ENCODE data around the gene BMPR1A. TPM values are rescaled to one million over a fixed set of nuclear protein-coding genes. Genes with fewer than 3 reads are reported as not detected.

Gene BMPR1A
- total and polyA plus RNA-seq, 2 of the 4 experiments (the other 2 are of a cell fraction) = 15.9 to 93.7 TPM

DNA sequence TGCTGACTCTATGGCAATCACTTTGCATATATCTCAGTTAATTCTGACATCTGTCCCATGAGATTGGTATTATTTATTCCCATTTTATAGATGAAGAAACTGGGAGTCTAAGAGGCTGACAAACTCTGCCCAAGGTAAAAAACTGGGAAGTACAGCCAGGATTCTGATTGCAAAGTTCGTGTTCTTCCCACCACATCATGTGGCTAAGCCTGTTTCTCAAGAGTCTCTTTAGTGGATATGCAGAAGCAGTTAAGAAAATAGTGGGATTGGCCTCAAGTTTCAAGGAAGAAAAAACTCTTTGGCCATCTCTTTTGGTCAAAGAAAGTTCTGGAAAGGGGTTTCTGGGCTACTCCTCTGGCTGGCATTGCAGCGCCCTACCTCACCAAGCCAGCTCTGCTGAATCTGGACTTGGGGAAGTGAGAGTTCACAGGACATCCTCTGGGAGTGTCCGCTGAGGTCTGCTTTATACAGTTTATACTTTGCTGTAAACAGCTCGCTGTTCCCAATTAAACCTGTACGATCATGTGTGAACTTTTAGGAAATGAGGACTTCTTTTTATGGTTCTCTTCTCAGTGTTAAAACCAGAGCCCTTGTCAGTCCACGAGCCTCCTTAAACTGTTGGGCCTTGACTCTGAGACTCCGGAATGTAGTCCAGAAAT is 12.2 kb upstream of the BMPR1A start:
- Histone ChIP-seq H3K9ac (ENCODE audit: low read depth, low read length) (no peak overlapping the region), H3K4me3 (ENCODE audit: insufficient read depth, low read depth, low read length) (no peak overlapping the region), H3K9me1 (ENCODE audit: insufficient read depth, low read length) (peaks cover 3% of the 10 kb centered on the region; the same call in 1 of the 2 replicates), H4K8ac (ENCODE audit: low read depth in 2 of 2, low read length in 2 of 2) (no peak overlapping the region), H3K14ac (replicated peaks; ENCODE audit: low read depth, low read length) (no peak overlapping the region), H3K23ac (ENCODE audit: low read depth, low read length) (no peak overlapping the region), H2BK120ac (ENCODE audit: low read depth, low read length) (no peak overlapping the region), H3K27me3 (ENCODE audit: control insufficient read depth, insufficient read depth, low read length) (no peaks in the 10 kb centered on the region), H4K91ac (ENCODE audit: insufficient read depth, low read depth, low read length) (no peak overlapping the region), H3K56ac (ENCODE audit: extremely low read depth, insufficient read depth, low read length) (no peak overlapping the region), H3K18ac (ENCODE audit: low read depth, low read length) (no peak overlapping the region), H2BK20ac (ENCODE audit: low read depth, low read length) (no peak overlapping the region), H3K4ac (ENCODE audit: low read depth, low read length) (no peak overlapping the region), H4K20me1 (ENCODE audit: insufficient read depth, low read length) (no peaks in the 10 kb centered on the region), H2BK15ac (ENCODE audit: low read depth, low read length) (no peak overlapping the region), H2AK9ac (replicated peaks; ENCODE audit: low read depth, low read length, poor library complexity) (no peak overlapping the region), H3K27ac (ENCODE audit: insufficient read depth, low read length) (no peak overlapping the region), H3K4me1 (ENCODE audit: control insufficient read depth, insufficient read depth, low read length) (peaks cover 3% of the 10 kb centered on the region), H3K36me3 (ENCODE audit: control insufficient read depth, insufficient read depth, low read length) (no peaks in the 10 kb centered on the region), H3K4me2 (ENCODE audit: low read depth, low read length) (no peak overlapping the region), H3K9me3 (ENCODE audit: control insufficient read depth, insufficient read depth, low read length) (no peaks in the 10 kb centered on the region), H3K79me1 (ENCODE audit: low read depth in 1 of 2, low read length in 2 of 2) (no peaks in the 10 kb centered on the region; a peak in 2 of 4 replicates), H4K5ac (ENCODE audit: low read depth, low read length) (no peak overlapping the region), H2AFZ (replicated peaks; ENCODE audit: low read length, poor library complexity) (no peak overlapping the region), H2AK5ac (ENCODE audit: low read depth, low read length) (no peak overlapping the region), H2BK5ac (ENCODE audit: low read depth, low read length, poor library complexity, severe bottlenecking) (no peak overlapping the region)
- WGBS, 2 experiments (ENCODE audit: extremely low coverage in 2 of 2, insufficient read length in 1 of 2) = 83% methylated on average over 3 of the region's 7 CpGs; no CpG with 5 or more reads in 1 of the 2 experiments
- ChIA-PET POLR2A (ENCODE audit: unreplicated experiment) (no interaction called here), CTCF (no interaction called here)
- BruUV-seq (replicated peaks) = no TSS peak
- dilution Hi-C loops (cut with HindIII; ENCODE audit: low sequenced_read_pairs, unreplicated experiment) (no loop called here), in situ Hi-C loops (cut with MboI; ENCODE audit: low sequenced_read_pairs) (no loop called here), intact Hi-C loops (cut with micrococcal nuclease) (no loop called here)
- no peak for DNase-seq
- TF ChIP-seq RCOR1 (IDR thresholded peaks at IDR 0.05; ENCODE audit: insufficient replicate concordance, low read length) (no peak), POLR2A (IDR thresholded peaks at IDR 0.05; ENCODE audit: low read depth, low read length) (no peak), SMC3 (IDR thresholded peaks at IDR 0.05; ENCODE audit: low read depth, low read length) (no peak), NFE2L2 (IDR thresholded peaks at IDR 0.05; ENCODE audit: low read depth, low read length) (no peak), MAZ (IDR thresholded peaks at IDR 0.05; ENCODE audit: borderline replicate concordance, low read depth, low read length) (no peak), MAFK (IDR thresholded peaks at IDR 0.05; ENCODE audit: low read depth, low read length) (no peak), FOS (IDR thresholded peaks at IDR 0.05; ENCODE audit: low read depth, low read length) (no peak), MXI1 (IDR thresholded peaks at IDR 0.05; ENCODE audit: borderline replicate concordance, low read depth, low read length) (no peak), RFX5 (IDR thresholded peaks at IDR 0.05; ENCODE audit: low read depth, low read length) (no peak), RAD21 (IDR thresholded peaks at IDR 0.05; ENCODE audit: low read length) (no peak), CEBPB (IDR thresholded peaks at IDR 0.05; ENCODE audit: low read depth, low read length) (no peak), BHLHE40 (IDR thresholded peaks at IDR 0.05; ENCODE audit: low read depth, low read length) (no peak), CHD1 (IDR thresholded peaks at IDR 0.05; ENCODE audit: low read depth, low read length) (no peak)
- TF ChIP-seq, protein P1, sequence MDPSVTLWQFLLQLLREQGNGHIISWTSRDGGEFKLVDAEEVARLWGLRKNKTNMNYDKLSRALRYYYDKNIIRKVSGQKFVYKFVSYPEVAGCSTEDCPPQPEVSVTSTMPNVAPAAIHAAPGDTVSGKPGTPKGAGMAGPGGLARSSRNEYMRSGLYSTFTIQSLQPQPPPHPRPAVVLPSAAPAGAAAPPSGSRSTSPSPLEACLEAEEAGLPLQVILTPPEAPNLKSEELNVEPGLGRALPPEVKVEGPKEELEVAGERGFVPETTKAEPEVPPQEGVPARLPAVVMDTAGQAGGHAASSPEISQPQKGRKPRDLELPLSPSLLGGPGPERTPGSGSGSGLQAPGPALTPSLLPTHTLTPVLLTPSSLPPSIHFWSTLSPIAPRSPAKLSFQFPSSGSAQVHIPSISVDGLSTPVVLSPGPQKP (IDR thresholded peaks at IDR 0.05; ENCODE audit: borderline replicate concordance, low read depth, low read length) = no peak
- TF ChIP-seq, protein P2, sequence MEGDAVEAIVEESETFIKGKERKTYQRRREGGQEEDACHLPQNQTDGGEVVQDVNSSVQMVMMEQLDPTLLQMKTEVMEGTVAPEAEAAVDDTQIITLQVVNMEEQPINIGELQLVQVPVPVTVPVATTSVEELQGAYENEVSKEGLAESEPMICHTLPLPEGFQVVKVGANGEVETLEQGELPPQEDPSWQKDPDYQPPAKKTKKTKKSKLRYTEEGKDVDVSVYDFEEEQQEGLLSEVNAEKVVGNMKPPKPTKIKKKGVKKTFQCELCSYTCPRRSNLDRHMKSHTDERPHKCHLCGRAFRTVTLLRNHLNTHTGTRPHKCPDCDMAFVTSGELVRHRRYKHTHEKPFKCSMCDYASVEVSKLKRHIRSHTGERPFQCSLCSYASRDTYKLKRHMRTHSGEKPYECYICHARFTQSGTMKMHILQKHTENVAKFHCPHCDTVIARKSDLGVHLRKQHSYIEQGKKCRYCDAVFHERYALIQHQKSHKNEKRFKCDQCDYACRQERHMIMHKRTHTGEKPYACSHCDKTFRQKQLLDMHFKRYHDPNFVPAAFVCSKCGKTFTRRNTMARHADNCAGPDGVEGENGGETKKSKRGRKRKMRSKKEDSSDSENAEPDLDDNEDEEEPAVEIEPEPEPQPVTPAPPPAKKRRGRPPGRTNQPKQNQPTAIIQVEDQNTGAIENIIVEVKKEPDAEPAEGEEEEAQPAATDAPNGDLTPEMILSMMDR (conservative IDR thresholded peaks at IDR 0.05; ENCODE audit: low read depth, low read length) = no peak
- TF ChIP-seq, protein P3, sequence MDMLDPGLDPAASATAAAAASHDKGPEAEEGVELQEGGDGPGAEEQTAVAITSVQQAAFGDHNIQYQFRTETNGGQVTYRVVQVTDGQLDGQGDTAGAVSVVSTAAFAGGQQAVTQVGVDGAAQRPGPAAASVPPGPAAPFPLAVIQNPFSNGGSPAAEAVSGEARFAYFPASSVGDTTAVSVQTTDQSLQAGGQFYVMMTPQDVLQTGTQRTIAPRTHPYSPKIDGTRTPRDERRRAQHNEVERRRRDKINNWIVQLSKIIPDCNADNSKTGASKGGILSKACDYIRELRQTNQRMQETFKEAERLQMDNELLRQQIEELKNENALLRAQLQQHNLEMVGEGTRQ (IDR thresholded peaks at IDR 0.05; ENCODE audit: low read depth, low read length) = no peak
- peak; percentile 25; the same call in 1 of the 2 replicates for ATAC-seq (ENCODE audit: low read depth)
